ENCODE data around the gene CDADC1.

GRCh38 chr13:49302222-49302621 lies 54.5 kb downstream of the CDADC1 start:
- TF ChIP-seq POLR2A (IDR thresholded peaks at IDR 0.05), result no peak
- TF ChIP-seq CTCF (IDR thresholded peaks at IDR 0.05), result no peak
